ENCODE results near the gene LANCL2. TPM values are rescaled to one million over a fixed set of nuclear protein-coding genes. Genes with fewer than 3 reads are reported as not detected.
"Not testable (repeated sequence)": the region's sequence is repeated elsewhere in the genome, so short reads cannot be mapped to it uniquely, and the experiment has no call there.

LANCL2 gene
- total RNA-seq, 1 donor from 2014 or later, result 5.7 TPM

- H3K9me3 ChIP-seq, result no peaks in the 10 kb centered on the region
- no peaks in the 10 kb centered on the region for H3K4me1 ChIP-seq
- no peak overlapping the region for H3K27ac ChIP-seq
- H3K4me3 ChIP-seq, result no peak overlapping the region
- no peaks in the 10 kb centered on the region for H3K27me3 ChIP-seq (ENCODE audit: low read depth)
- intact Hi-C loops (cut with DNase I), result no loop called here
- no peak for DNase-seq
- no peak for TF ChIP-seq CTCF (IDR thresholded peaks at IDR 0.05)
- no peaks in the 10 kb centered on the region for H3K36me3 ChIP-seq
- ATAC-seq, result no peak
Observed at GRCh38 chr7:55350281-55350680, 14.9 kb upstream of the LANCL2 start.

DNA sequence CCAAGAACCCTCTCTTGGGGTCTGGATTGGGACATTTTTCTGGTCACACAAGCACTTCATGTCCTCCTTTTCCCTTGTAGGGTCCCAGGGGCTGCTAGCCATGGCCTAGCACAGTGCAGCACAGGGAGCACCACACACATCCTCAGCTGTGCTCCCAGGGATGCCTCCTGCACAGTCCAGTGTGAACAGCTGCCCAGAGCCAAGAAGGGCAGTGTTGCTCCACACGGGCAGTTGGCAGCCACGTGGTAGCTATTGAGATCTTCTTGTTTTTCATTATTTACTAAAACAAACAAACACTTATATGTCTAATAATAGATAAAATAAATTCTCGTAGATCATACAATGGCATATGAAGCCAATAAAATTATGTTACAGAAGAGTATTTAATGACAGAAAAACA lies 13.9 kb upstream of the LANCL2 start:
- H3K36me3 ChIP-seq, result no peaks in the 10 kb centered on the region
- H3K27ac ChIP-seq, result no peak overlapping the region
- no peak for DNase-seq
- H3K27me3 ChIP-seq (ENCODE audit: low read depth), result no peaks in the 10 kb centered on the region
- no peaks in the 10 kb centered on the region for H3K4me1 ChIP-seq
- no peak for ATAC-seq
- intact Hi-C loops (cut with DNase I), result no loop called here
- no peak for TF ChIP-seq CTCF (IDR thresholded peaks at IDR 0.05)
- H3K4me3 ChIP-seq, result no peak overlapping the region
- H3K9me3 ChIP-seq, result no peaks in the 10 kb centered on the region

DNA sequence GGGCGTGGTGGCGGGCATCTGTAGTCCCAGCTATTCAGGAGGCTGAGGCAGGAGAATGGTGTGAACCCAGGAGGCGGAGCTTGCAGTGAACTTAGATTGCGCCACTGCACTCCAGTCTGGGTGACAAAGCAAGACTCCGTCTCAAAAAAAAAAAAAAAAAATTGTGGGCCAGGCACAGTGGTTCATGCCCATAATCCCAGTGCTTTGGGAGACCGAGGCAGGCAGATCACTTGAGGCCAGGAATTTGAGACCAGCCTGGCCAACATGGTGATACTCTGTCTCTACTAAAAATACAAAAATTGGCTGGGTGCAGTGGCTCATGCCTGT lies 12.2 kb upstream of the LANCL2 start:
- H3K4me1 ChIP-seq; DNase-seq; ATAC-seq; H3K36me3 ChIP-seq; H3K9me3 ChIP-seq; H3K27me3 ChIP-seq (ENCODE audit: low read depth); H3K4me3 ChIP-seq; intact Hi-C loops (cut with DNase I); H3K27ac ChIP-seq: not testable (repeated sequence)

DNA sequence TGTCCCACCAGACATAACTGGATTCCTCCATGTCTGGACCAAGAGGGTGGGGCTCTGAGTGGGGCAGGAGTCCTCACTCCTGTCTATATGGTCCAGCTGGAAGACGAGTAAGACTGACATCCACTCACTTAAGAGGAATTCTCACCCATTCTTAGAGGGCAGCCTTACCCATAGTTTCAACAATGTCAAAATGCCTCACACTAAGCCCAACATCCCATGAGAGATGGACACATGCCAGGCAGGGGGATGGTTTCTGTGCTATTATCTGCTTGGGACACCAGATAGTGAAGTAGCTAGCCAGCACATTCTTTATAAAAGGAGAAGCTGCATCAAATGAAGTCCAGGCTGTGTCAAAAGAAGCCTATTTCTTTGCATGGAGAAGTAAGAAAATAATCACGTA lies 4.7 kb upstream of the LANCL2 start:
- no peak for ATAC-seq

GRCh38 chr7:55361560-55361959 lies 3.6 kb upstream of the LANCL2 start:
- intact Hi-C loops (cut with DNase I), result no loop called here
- no peak overlapping the region for H3K4me3 ChIP-seq
- TF ChIP-seq CTCF (IDR thresholded peaks at IDR 0.05), result no peak

More for the DNA sequence above, 4.7 kb upstream of the LANCL2 start:
- Histone ChIP-seq H3K4me1 (peaks cover 10% of the 10 kb centered on the region), H3K27ac (no peak overlapping the region), H3K9me3 (no peaks in the 10 kb centered on the region), H3K4me3 (no peak overlapping the region), H3K27me3 (ENCODE audit: low read depth) (peaks cover 8% of the 10 kb centered on the region), H3K36me3 (no peaks in the 10 kb centered on the region)
- intact Hi-C loops (cut with DNase I), result no loop called here
- no peak for DNase-seq
- no peak for TF ChIP-seq CTCF (IDR thresholded peaks at IDR 0.05)

DNA sequence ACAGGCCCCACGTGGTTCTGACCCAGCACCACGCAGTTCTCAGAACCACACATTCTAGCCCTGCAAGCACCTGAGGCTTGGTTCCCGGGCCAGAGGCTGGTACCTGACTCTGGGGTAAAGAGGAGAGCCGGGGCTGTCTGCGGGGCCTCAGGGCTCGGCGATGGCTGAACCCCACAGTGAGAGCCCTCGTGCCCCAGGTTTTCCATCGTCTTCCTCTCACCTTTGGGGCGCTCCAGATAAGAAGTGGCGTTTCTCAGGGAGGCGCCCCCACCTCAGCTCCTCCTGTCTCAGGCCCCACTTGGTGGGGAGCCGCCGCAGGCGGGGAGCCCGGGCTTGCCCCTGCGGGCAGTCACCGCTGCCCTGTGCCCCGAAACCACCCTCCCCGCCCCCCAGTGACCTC lies 2.2 kb upstream of the LANCL2 start:
- no peak for ATAC-seq
- Histone ChIP-seq H3K4me3 (no peak overlapping the region), H3K27ac (no peak overlapping the region), H3K36me3 (no peaks in the 10 kb centered on the region), H3K9me3 (no peaks in the 10 kb centered on the region), H3K27me3 (ENCODE audit: low read depth) (peaks cover 8% of the 10 kb centered on the region), H3K4me1 (peaks cover 23% of the 10 kb centered on the region)
- TF ChIP-seq CTCF (IDR thresholded peaks at IDR 0.05), result no peak
- intact Hi-C loops (cut with DNase I), result no loop called here
- no peak for DNase-seq

More at GRCh38 chr7:55361560-55361959, 3.6 kb upstream of the LANCL2 start:
- no peak for DNase-seq
- Histone ChIP-seq H3K36me3 (no peaks in the 10 kb centered on the region), H3K9me3 (no peaks in the 10 kb centered on the region), H3K4me1 (peaks cover 10% of the 10 kb centered on the region), H3K27me3 (ENCODE audit: low read depth) (peaks cover 8% of the 10 kb centered on the region), H3K27ac (no peak overlapping the region)
- no peak for ATAC-seq

Measured in lower lobe of right lung (tissue), 2 donors.